Muscle of leg (tissue), 11 donors: ENCODE results near the gene GCNT2. TPM values are rescaled to one million over a fixed set of nuclear protein-coding genes. Genes with fewer than 3 reads are reported as not detected.
"Not testable (repeated sequence)": the region's sequence is repeated elsewhere in the genome, so short reads cannot be mapped to it uniquely, and the experiment has no call there.

Source experiments
- DNase-seq: peaks from one replicate; pipeline ENCODE4 v3.0.0; 2013
- H3K27ac ChIP-seq: one replicate; pipeline ENCODE4 v1.5.1; 2013; ENCODE audit warnings: mild to moderate bottlenecking, low read length, control low read depth
- H3K27me3 ChIP-seq: one replicate; pipeline ENCODE4 v1.6.1; 2013; ENCODE audit warnings: low read length; ENCODE audit not compliant: control insufficient read depth, insufficient read depth
- H3K36me3 ChIP-seq: one replicate; pipeline ENCODE4 v1.6.1; 2013; ENCODE audit warnings: low read length; ENCODE audit not compliant: control insufficient read depth, insufficient read depth
- H3K4me1 ChIP-seq: one replicate; pipeline ENCODE4 v1.6.1; 2013; ENCODE audit warnings: low read length; ENCODE audit not compliant: control insufficient read depth, insufficient read depth
- H3K4me3 ChIP-seq: one replicate; pipeline ENCODE4 v1.5.1; 2013; ENCODE audit warnings: low read length, control low read depth
- H3K9me3 ChIP-seq: replicated peaks from 2 replicates; pipeline ENCODE4 v1.6.1; 2013; ENCODE audit warnings: low read depth, low read length; ENCODE audit not compliant: control insufficient read depth
- WGBS: methylation state at CpG from one replicate; pipeline ENCODE4 v1.1.5; 2013; ENCODE audit warnings: missing lambda C conversion rate; ENCODE audit not compliant: insufficient coverage; 5-methylcytosine and 5-hydroxymethylcytosine counted together
- polyA plus RNA-seq, 8 donors: library from polyadenylated mRNA; unstranded; fragments of 120-200 nt; gene quantifications; one replicate each; pipeline versions ENCODE4 v1.2.1 to v1.2.3, GENCODE V29; 2013; ENCODE audit warnings: inconsistent platforms in 1 of 8, low replicate concordance in 1 of 8; ENCODE audit not compliant: insufficient read length in 8 of 8, insufficient read depth in 1 of 8
- total RNA-seq: library from RNA; stranded (reverse); fragments of 120-200 nt; gene quantifications from one replicate; pipeline ENCODE4 v1.2.4, GENCODE V29; 2013

GCNT2 gene
- total and polyA plus RNA-seq, 9 donors, result 1.8 to 3.8 (median 2.7) TPM

DNA sequence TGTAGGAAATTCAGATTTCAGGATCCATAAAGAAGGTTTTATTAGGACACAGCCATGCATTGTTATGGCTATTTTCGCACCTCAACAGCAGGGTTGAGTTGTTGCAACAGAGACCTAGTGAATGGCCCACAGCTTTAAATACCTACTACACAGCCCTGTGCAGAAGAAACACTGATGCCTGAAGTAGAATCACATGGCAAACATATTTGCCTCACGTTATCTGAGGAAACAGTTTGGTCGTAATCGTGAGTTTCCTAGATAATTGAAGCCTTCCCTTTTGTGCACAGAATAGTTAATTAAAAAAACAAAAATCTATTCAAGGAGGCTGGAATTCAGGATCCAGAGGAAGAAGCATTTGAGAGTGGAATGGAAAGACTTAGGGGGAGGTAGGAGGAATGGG is 55.1 kb downstream of the GCNT2 start:
- no CpG with 5 or more reads among the region's 4 CpGs for WGBS
- Histone ChIP-seq H3K27me3 (no peaks in the 10 kb centered on the region), H3K27ac (peak overlapping the region; percentile 20)

DNA sequence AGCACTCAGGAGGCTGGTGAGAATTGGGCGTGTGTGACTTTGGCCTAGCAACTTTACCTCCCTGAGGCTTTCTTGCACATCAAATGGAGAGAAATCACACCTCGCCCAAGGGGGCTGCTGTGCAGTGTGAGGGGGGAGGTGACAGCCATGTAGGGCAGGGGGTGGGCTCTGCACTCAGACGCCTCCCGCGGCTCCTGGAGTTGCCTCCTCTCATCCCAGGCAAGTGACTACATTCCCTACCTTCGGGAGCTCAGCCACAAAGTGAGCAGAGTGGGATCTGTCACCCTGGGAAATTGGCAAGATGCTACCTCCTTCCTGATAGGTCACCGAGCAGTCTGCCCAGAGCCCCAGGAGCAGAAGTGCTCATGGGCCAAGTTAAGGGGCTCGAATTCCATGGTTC is 56.0 kb downstream of the GCNT2 start:
- Histone ChIP-seq H3K4me1 (no peaks in the 10 kb centered on the region), H3K27me3 (no peaks in the 10 kb centered on the region), H3K36me3 (no peaks in the 10 kb centered on the region), H3K27ac (no peak overlapping the region), H3K9me3 (no peaks in the 10 kb centered on the region), H3K4me3 (no peak overlapping the region)
- WGBS, result 44% methylated on average over 5 of the region's 8 CpGs
- DNase-seq, result no peak

More for the DNA sequence above, 55.1 kb downstream of the GCNT2 start:
- no peak for DNase-seq
- Histone ChIP-seq H3K36me3 (no peaks in the 10 kb centered on the region), H3K4me3 (no peak overlapping the region), H3K4me1 (no peaks in the 10 kb centered on the region), H3K9me3 (no peaks in the 10 kb centered on the region)

DNA sequence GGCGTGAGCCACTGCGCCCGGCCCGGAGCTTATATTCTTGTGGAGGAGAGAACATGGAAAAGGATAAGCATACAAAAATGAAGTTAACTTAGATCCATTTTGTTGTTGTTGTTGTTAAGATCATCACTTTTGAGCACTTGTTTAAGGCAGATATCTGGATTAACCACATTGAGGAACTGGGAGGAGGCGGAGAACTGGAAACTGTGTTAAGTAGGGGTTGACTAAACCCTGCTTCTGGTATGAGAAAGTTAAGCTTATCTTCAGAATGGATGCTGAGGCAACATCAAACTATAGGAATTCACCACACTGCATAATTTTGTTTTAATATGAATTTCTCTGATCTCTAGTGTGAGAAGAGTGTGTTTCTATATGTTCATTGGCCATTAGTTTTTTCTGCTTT is 57.6 kb downstream of the GCNT2 start:
- Histone ChIP-seq H3K27ac (no peak overlapping the region), H3K9me3 (no peaks in the 10 kb centered on the region), H3K4me1 (peaks cover 3% of the 10 kb centered on the region), H3K27me3 (no peaks in the 10 kb centered on the region), H3K36me3 (no peaks in the 10 kb centered on the region), H3K4me3 (no peak overlapping the region)
- DNase-seq, result no peak
- 100% methylated on average over 4 of the region's 5 CpGs for WGBS

DNA sequence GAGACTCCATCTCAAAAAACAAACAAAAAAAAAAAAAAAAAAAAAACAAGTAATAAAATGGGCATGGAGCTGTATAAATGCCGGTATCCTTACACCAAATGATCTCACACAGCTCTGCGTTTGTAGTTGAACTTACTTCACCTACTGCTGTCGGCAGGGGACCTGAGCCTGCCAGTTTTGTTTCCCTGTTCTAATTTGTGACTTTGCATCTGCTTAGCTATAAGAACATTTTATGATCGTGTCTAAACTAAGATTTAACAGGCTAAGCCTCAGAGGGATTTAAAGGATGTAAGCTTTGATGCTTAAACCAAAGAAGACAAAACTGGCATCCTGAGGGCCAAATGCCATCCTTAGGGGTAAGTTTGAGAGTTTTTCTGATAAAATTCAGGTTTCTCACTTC is 58.7 kb downstream of the GCNT2 start:
- H3K9me3 ChIP-seq, result no peaks in the 10 kb centered on the region
- no peaks in the 10 kb centered on the region for H3K36me3 ChIP-seq
- WGBS, result no CpG with 5 or more reads among the region's 4 CpGs
- H3K4me3 ChIP-seq, result no peak overlapping the region
- no peak for DNase-seq
- H3K4me1 ChIP-seq, result peaks cover 3% of the 10 kb centered on the region
- H3K27me3 ChIP-seq, result no peaks in the 10 kb centered on the region
- no peak overlapping the region for H3K27ac ChIP-seq

DNA sequence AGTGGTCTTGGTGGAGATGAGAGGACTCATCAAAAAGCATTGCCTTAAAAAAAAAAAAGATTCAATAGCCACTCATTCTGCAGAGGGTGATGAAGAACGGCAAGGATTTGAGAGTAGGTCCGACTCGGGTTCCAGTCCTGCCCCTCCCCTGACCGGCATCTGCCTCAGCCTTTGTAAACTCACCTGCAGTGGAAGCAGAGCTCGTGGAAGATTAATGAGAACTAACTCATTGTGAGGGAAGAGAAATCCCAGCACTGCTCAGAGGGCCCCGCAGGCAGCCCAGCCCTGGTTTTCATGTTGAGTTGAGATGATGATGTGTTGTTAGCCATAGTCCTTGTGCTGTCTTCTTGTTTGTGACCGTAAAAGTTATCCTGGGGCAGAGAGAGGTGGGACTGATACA is 59.4 kb downstream of the GCNT2 start:
- 57% methylated on average over 1 of the region's 7 CpGs for WGBS
- Histone ChIP-seq H3K9me3 (no peaks in the 10 kb centered on the region), H3K27ac (no peak overlapping the region), H3K36me3 (no peaks in the 10 kb centered on the region), H3K4me1 (peaks cover 3% of the 10 kb centered on the region), H3K27me3 (no peaks in the 10 kb centered on the region), H3K4me3 (no peak overlapping the region)
- no peak for DNase-seq

DNA sequence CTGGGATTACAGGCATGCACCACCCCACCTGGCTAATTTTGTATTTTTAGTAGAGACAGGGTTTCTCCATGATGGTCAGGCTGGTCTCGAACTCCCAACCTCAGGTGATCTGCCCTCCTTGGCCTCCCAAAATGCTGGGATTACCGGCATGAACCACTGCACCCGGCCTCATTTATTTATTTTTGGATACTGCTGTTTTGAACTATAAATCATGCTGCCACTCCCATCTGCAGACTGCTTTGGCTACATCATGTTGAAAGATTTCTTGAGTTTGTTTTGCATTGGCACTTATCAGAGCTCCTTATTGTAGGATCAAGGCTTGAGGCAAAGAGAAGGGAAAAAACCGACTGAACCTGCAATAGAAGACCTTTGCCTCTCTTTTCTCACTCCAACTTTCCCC is 60.3 kb downstream of the GCNT2 start:
- not testable (repeated sequence) for H3K4me3 ChIP-seq, DNase-seq, H3K27ac ChIP-seq, H3K27me3 ChIP-seq, H3K9me3 ChIP-seq, H3K36me3 ChIP-seq, H3K4me1 ChIP-seq
- 100% methylated on average over 1 of the region's 4 CpGs for WGBS

DNA sequence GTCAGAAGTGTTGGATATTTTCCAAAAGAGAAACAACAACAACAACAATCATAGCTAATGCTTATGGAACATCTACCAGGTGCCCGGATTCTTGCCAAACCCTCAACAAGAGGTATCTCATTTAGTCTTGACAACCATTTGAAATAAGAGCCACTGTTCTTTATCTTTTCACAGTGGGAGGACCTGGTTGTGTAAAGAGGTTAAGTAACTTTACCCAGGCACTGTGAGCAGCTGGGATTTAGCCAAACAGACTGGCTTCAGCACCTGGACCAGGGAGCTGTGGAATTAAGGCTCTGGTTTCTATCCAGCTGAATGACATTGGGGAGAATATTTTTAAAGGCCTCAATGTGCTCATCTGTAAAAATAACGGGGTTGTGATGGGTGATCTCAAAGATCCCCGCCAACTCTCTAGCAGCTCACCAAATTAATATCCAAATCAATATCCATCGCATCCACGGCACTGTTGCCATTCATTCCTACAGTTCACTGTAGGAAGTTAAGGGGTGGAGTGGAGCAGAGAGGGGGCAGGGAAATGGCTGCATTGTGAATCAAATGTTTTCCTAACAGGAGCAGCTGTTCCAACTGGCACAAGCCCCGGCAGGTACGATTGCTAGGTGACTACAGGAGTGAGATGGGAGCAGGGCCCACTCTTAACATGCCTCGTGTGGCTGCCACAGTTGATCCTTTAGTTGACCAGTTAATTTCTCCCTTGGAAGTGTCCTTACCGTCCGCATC is 61.8 kb downstream of the GCNT2 start:
- 28% methylated on average over 5 of the region's 10 CpGs for WGBS
- DNase-seq, result no peak
- H3K4me1 ChIP-seq, result peaks cover 3% of the 10 kb centered on the region
- no peaks in the 10 kb centered on the region for H3K36me3 ChIP-seq
- no peaks in the 10 kb centered on the region for H3K27me3 ChIP-seq
- no peak overlapping the region for H3K4me3 ChIP-seq
- no peaks in the 10 kb centered on the region for H3K9me3 ChIP-seq
- H3K27ac ChIP-seq, result peak overlapping the region; percentile 21

DNA sequence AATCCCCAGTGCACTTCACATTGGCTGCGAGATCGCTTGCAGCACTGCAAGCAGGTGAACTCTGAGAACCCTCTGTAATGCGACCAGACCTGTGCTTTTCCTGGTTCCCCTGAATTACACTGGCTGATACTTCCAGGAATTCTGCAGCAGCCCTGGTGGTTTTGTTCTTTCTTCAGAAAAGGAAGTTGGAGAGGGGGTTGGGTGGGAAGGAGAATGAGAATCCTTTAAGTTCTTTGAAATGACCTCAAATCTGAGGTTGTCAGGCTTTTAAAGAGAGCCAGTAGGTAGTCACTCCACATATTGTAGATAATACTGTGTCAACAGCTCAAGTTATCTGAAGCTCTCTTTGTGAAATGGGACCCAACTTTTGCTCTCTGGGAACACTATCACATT is 62.4 kb downstream of the GCNT2 start:
- H3K36me3 ChIP-seq, result no peaks in the 10 kb centered on the region
- no peak overlapping the region for H3K4me3 ChIP-seq
- DNase-seq, result no peak
- no peaks in the 10 kb centered on the region for H3K27me3 ChIP-seq
- H3K9me3 ChIP-seq, result no peaks in the 10 kb centered on the region
- 13% methylated on average over 3 of the region's 3 CpGs for WGBS
- peak overlapping the region; percentile 24 for H3K27ac ChIP-seq
- peaks cover 3% of the 10 kb centered on the region for H3K4me1 ChIP-seq

DNA sequence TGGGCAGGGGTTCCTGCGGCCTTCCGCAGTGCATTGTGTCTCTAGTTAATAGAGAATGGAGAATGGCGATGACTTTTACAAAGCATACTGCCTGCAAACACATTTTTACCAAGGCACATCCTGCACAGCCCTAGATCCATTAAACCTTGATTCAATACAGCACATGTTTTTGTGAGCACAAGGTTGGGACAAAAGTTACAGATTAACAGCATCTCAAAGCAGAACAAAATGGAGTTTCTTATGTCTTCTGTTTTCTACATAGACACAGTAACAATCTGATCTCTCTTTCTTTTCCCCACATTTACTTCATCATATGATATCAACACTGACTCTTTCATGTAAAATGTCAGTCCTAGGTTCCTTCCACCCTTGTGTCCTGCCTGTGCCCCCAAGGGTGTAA is 63.5 kb downstream of the GCNT2 start:
- Histone ChIP-seq H3K4me1 (peaks cover 3% of the 10 kb centered on the region), H3K27me3 (no peaks in the 10 kb centered on the region), H3K27ac (no peak overlapping the region), H3K4me3 (no peak overlapping the region), H3K9me3 (no peaks in the 10 kb centered on the region), H3K36me3 (no peaks in the 10 kb centered on the region)
- no CpG with 5 or more reads among the region's 3 CpGs for WGBS
- no peak for DNase-seq

DNA sequence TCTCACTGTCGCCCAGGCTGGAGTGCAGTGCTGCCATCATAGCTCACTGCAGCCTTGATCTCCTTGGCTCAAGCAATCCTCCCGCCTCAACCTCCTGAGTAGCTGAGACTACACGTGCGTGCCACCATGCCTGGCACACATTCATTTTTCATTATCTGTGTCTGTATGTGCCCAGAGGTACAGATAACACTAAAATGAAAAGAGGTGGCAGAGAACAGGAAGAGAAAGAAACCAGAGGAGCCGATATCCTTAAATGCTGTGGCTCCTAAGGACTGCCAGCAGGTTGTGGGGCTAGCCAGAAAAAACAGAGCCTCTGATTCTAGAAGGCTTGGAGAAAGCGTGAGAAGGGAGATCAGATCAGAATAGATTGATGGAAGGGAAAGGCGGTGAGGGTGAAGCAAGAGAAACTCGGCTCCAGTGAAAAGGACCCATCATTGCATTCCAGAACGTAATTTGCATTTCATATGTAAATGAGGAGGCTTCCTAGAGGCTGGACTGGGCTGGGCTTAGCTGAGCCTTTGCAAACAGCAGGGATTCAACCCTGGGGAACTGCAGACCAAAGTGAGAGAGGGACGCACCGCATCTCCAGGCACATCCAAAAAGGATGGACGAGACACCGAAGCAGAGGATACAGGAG is 64.2 kb downstream of the GCNT2 start:
- Histone ChIP-seq H3K27ac (no peak overlapping the region), H3K4me1 (peaks cover 3% of the 10 kb centered on the region), H3K27me3 (no peaks in the 10 kb centered on the region), H3K9me3 (no peaks in the 10 kb centered on the region), H3K36me3 (no peaks in the 10 kb centered on the region), H3K4me3 (no peak overlapping the region)
- 49% methylated on average over 7 of the region's 13 CpGs for WGBS
- DNase-seq, result no peak
